Measurements from ENCODE around the gene BEND5.

BEND5 gene, protein sequence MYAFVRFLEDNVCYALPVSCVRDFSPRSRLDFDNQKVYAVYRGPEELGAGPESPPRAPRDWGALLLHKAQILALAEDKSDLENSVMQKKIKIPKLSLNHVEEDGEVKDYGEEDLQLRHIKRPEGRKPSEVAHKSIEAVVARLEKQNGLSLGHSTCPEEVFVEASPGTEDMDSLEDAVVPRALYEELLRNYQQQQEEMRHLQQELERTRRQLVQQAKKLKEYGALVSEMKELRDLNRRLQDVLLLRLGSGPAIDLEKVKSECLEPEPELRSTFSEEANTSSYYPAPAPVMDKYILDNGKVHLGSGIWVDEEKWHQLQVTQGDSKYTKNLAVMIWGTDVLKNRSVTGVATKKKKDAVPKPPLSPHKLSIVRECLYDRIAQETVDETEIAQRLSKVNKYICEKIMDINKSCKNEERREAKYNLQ

GRCh38 chr1:48776393-48777218, at the start of gene BEND5:
TSS of gene BEND5 (minus strand) at chr1:48776891. CDS start at chr1:48776831, 60 bp downstream.
- H3K27me3 ChIP-seq: peaks cover 25% of the 10 kb centered on the region
- TF ChIP-seq, protein P1, sequence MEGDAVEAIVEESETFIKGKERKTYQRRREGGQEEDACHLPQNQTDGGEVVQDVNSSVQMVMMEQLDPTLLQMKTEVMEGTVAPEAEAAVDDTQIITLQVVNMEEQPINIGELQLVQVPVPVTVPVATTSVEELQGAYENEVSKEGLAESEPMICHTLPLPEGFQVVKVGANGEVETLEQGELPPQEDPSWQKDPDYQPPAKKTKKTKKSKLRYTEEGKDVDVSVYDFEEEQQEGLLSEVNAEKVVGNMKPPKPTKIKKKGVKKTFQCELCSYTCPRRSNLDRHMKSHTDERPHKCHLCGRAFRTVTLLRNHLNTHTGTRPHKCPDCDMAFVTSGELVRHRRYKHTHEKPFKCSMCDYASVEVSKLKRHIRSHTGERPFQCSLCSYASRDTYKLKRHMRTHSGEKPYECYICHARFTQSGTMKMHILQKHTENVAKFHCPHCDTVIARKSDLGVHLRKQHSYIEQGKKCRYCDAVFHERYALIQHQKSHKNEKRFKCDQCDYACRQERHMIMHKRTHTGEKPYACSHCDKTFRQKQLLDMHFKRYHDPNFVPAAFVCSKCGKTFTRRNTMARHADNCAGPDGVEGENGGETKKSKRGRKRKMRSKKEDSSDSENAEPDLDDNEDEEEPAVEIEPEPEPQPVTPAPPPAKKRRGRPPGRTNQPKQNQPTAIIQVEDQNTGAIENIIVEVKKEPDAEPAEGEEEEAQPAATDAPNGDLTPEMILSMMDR (IDR thresholded peaks at IDR 0.05): no peak
- H3K4me1 ChIP-seq (ENCODE audit: control insufficient read depth in 1 of 2, insufficient read depth in 1 of 2, low read depth in 1 of 2, low read length in 1 of 2): peaks cover 7 to 33% of the 10 kb centered on the region in 2 experiments
- H3K4me3 ChIP-seq (ENCODE audit: low read depth in 1 of 2, low read length in 1 of 2): peak within 1 kb of the TSS in 1 of 2 experiments; percentile 56
- H3K36me3 ChIP-seq: no peaks in the 10 kb centered on the region
- H3K9me3 ChIP-seq: no peaks in the 10 kb centered on the region
- H3K27ac ChIP-seq: no peak within 1 kb of the TSS

GRCh38 chr1:48823168-48823567, 46.5 kb upstream of the BEND5 start:
- H3K27me3 ChIP-seq: peaks cover 6% of the 10 kb centered on the region
- no peaks in the 10 kb centered on the region for H3K9me3 ChIP-seq
- H3K36me3 ChIP-seq: no peaks in the 10 kb centered on the region
- H3K4me1 ChIP-seq (ENCODE audit: control insufficient read depth in 1 of 2, insufficient read depth in 1 of 2, low read depth in 1 of 2, low read length in 1 of 2): no peaks in the 10 kb centered on the region
- H3K27ac ChIP-seq: no peak overlapping the region
- TF ChIP-seq, protein P1 (IDR thresholded peaks at IDR 0.05): no peak
- H3K4me3 ChIP-seq (ENCODE audit: low read depth in 1 of 2, low read length in 1 of 2): no peak overlapping the region

- H3K9me3 ChIP-seq: no peaks in the 10 kb centered on the region
- no peak overlapping the region for H3K4me3 ChIP-seq (ENCODE audit: low read depth in 1 of 2, low read length in 1 of 2)
Measured at GRCh38 chr1:48820491-48820890, 43.8 kb upstream of the BEND5 start.

GRCh38 chr1:48817505-48818114, 40.9 kb upstream of the BEND5 start:
- Histone ChIP-seq H3K9me3 (no peaks in the 10 kb centered on the region), H3K27me3 (no peaks in the 10 kb centered on the region), H3K4me1 (ENCODE audit: control insufficient read depth in 1 of 2, insufficient read depth in 1 of 2, low read depth in 1 of 2, low read length in 1 of 2) (no peaks in the 10 kb centered on the region), H3K4me3 (ENCODE audit: low read depth in 1 of 2, low read length in 1 of 2) (no peak overlapping the region), H3K27ac (no peak overlapping the region), H3K36me3 (no peaks in the 10 kb centered on the region)
- TF ChIP-seq, protein P1 (IDR thresholded peaks at IDR 0.05): no peak

More at GRCh38 chr1:48820491-48820890, 43.8 kb upstream of the BEND5 start:
- H3K27me3 ChIP-seq: no peaks in the 10 kb centered on the region
- TF ChIP-seq, protein P1 (IDR thresholded peaks at IDR 0.05): no peak
- H3K27ac ChIP-seq: no peak overlapping the region
- no peaks in the 10 kb centered on the region for H3K4me1 ChIP-seq (ENCODE audit: control insufficient read depth in 1 of 2, insufficient read depth in 1 of 2, low read depth in 1 of 2, low read length in 1 of 2)
- H3K36me3 ChIP-seq: no peaks in the 10 kb centered on the region

- Histone ChIP-seq H3K4me1 (ENCODE audit: control insufficient read depth in 1 of 2, insufficient read depth in 1 of 2, low read depth in 1 of 2, low read length in 1 of 2) (no peaks in the 10 kb centered on the region), H3K36me3 (no peaks in the 10 kb centered on the region), H3K4me3 (ENCODE audit: low read depth in 1 of 2, low read length in 1 of 2) (no peak overlapping the region), H3K27ac (no peak overlapping the region), H3K27me3 (no peaks in the 10 kb centered on the region), H3K9me3 (no peaks in the 10 kb centered on the region)
- TF ChIP-seq, protein P1 (IDR thresholded peaks at IDR 0.05): no peak
Measured at GRCh38 chr1:48810740-48811139, 34.0 kb upstream of the BEND5 start.
